ENCODE data around the gene AIG1. TPM values are rescaled to one million over a fixed set of nuclear protein-coding genes. Genes with fewer than 3 reads are reported as not detected.

AIG1 gene
- total RNA-seq, 1 experiment from 2014 or later = 2.2 TPM

- BruUV-seq (replicated peaks) = no TSS peak
- no peak for DNase-seq (ENCODE audit: low spot score)
- H3K9me3 ChIP-seq (ENCODE audit: low read depth, low read length, poor library complexity, severe bottlenecking) = no peaks in the 10 kb centered on the region
- ChIA-PET CTCF (no interaction called here), POLR2A (ENCODE audit: low non-redundant PET) (no interaction called here)
- intact Hi-C loops (cut with micrococcal nuclease; ENCODE audit: unreplicated experiment) = no loop called here
- H3K27me3 ChIP-seq (replicated peaks; ENCODE audit: insufficient read depth, low read depth, low read length, poor library complexity) = no peaks in the 10 kb centered on the region
- TF ChIP-seq CTCF (conservative IDR thresholded peaks at IDR 0.05; ENCODE audit: low read depth, low read length) (no peak), EZH2 (IDR thresholded peaks at IDR 0.05; ENCODE audit: borderline replicate concordance, low read depth, low read length, poor library complexity, severe bottlenecking) (no peak)
- no peak overlapping the region for H3K4me3 ChIP-seq (ENCODE audit: low read depth, low read length, poor library complexity, severe bottlenecking)
- no peaks in the 10 kb centered on the region for H3K4me1 ChIP-seq (ENCODE audit: insufficient read depth, low read length, poor library complexity, severe bottlenecking)
- H3K36me3 ChIP-seq (ENCODE audit: insufficient read depth, low read length, poor library complexity, severe bottlenecking) = no peaks in the 10 kb centered on the region
- H3K27ac ChIP-seq (ENCODE audit: low read depth, low read length, poor library complexity, severe bottlenecking) = no peak overlapping the region
Observed at GRCh38 chr6:143283887-143284645, 223.4 kb downstream of the AIG1 start.

DNA sequence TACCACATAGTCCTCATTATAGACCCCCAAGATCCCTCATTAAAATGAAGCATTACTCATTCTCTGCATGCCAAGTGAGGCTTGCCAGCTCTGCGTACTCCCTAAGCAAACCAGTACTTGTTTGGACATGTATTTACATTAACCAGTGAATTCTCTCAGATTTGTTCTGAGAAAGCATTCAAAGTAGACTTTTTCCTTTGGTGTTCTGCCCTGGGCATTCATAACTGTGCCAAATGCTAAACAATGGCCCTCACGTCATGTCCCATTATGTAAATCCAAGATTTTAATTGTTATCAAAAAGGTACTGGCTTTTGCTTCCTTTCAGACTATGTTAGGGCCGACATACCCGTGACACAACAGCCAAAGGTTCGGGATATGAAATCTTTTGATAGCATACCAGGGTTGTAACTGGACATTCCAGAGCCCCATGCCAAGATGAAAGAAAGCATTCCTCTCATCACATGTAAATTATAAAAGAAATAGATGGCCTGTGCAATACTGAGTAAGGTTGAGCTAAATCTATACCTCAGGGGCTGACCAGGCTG is 225.6 kb downstream of the AIG1 start:
- no TSS peak for BruUV-seq (replicated peaks)
- H3K27ac ChIP-seq (ENCODE audit: low read depth, low read length, poor library complexity, severe bottlenecking) = no peak overlapping the region
- no peak for DNase-seq (ENCODE audit: low spot score)
- no peak overlapping the region for H3K4me3 ChIP-seq (ENCODE audit: low read depth, low read length, poor library complexity, severe bottlenecking)
- TF ChIP-seq CTCF (conservative IDR thresholded peaks at IDR 0.05; ENCODE audit: low read depth, low read length) = no peak
- no peak for TF ChIP-seq EZH2 (IDR thresholded peaks at IDR 0.05; ENCODE audit: borderline replicate concordance, low read depth, low read length, poor library complexity, severe bottlenecking)
- intact Hi-C loops (cut with micrococcal nuclease; ENCODE audit: unreplicated experiment) = no loop called here
- no peaks in the 10 kb centered on the region for H3K27me3 ChIP-seq (replicated peaks; ENCODE audit: insufficient read depth, low read depth, low read length, poor library complexity)
- ChIA-PET POLR2A (ENCODE audit: low non-redundant PET) (no interaction called here), CTCF (no interaction called here)
- H3K36me3 ChIP-seq (ENCODE audit: insufficient read depth, low read length, poor library complexity, severe bottlenecking) = no peaks in the 10 kb centered on the region
- no peaks in the 10 kb centered on the region for H3K4me1 ChIP-seq (ENCODE audit: insufficient read depth, low read length, poor library complexity, severe bottlenecking)
- H3K9me3 ChIP-seq (ENCODE audit: low read depth, low read length, poor library complexity, severe bottlenecking) = no peaks in the 10 kb centered on the region

DNA sequence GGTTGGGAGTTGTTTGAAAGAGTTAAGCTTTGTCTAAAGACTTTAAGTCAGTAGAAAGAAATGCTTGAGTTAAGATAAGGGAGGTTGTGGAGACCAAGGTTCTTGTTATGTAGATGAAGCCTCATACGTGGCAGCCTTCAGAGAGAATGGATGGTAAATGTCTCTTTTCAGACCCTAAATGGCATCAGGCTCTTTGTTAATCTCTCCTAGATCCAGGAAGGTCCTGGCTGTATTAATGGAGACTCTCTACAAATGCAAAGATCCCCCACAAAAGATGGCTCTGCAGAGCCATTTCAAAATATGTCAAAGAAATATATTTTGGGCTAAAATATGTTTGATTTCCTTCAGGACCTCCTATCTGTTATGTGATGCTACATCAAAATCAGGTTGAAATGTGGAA is 228.2 kb downstream of the AIG1 start:
- no peak for DNase-seq (ENCODE audit: low spot score)
- intact Hi-C loops (cut with micrococcal nuclease; ENCODE audit: unreplicated experiment) = no loop called here
- no TSS peak for BruUV-seq (replicated peaks)
- no peak overlapping the region for H3K27ac ChIP-seq (ENCODE audit: low read depth, low read length, poor library complexity, severe bottlenecking)
- ChIA-PET POLR2A (ENCODE audit: low non-redundant PET) (no interaction called here), CTCF (no interaction called here)
- no peak for TF ChIP-seq EZH2 (IDR thresholded peaks at IDR 0.05; ENCODE audit: borderline replicate concordance, low read depth, low read length, poor library complexity, severe bottlenecking)
- TF ChIP-seq CTCF (conservative IDR thresholded peaks at IDR 0.05; ENCODE audit: low read depth, low read length) = no peak
- H3K4me3 ChIP-seq (ENCODE audit: low read depth, low read length, poor library complexity, severe bottlenecking) = no peak overlapping the region
- no peaks in the 10 kb centered on the region for H3K36me3 ChIP-seq (ENCODE audit: insufficient read depth, low read length, poor library complexity, severe bottlenecking)
- no peaks in the 10 kb centered on the region for H3K4me1 ChIP-seq (ENCODE audit: insufficient read depth, low read length, poor library complexity, severe bottlenecking)
- no peaks in the 10 kb centered on the region for H3K9me3 ChIP-seq (ENCODE audit: low read depth, low read length, poor library complexity, severe bottlenecking)
- no peaks in the 10 kb centered on the region for H3K27me3 ChIP-seq (replicated peaks; ENCODE audit: insufficient read depth, low read depth, low read length, poor library complexity)

Measured in A673 (cell line).